Muscle of leg (tissue), 11 donors: ENCODE results near the gene RAC2. TPM values are rescaled to one million over a fixed set of nuclear protein-coding genes. Genes with fewer than 3 reads are reported as not detected.
A peak's percentile ranks its signal among the peaks of the same experiment; 100 is the strongest.

ENCODE experiments used
- DNase-seq: peaks from one replicate; pipeline ENCODE4 v3.0.0; 2013
- H3K27ac ChIP-seq: one replicate; pipeline ENCODE4 v1.5.1; 2013; ENCODE audit warnings: mild to moderate bottlenecking, low read length, control low read depth
- H3K27me3 ChIP-seq: one replicate; pipeline ENCODE4 v1.6.1; 2013; ENCODE audit warnings: low read length; ENCODE audit not compliant: control insufficient read depth, insufficient read depth
- H3K36me3 ChIP-seq: one replicate; pipeline ENCODE4 v1.6.1; 2013; ENCODE audit warnings: low read length; ENCODE audit not compliant: control insufficient read depth, insufficient read depth
- H3K4me1 ChIP-seq: one replicate; pipeline ENCODE4 v1.6.1; 2013; ENCODE audit warnings: low read length; ENCODE audit not compliant: control insufficient read depth, insufficient read depth
- H3K4me3 ChIP-seq: one replicate; pipeline ENCODE4 v1.5.1; 2013; ENCODE audit warnings: low read length, control low read depth
- H3K9me3 ChIP-seq: replicated peaks from 2 replicates; pipeline ENCODE4 v1.6.1; 2013; ENCODE audit warnings: low read depth, low read length; ENCODE audit not compliant: control insufficient read depth
- WGBS: methylation state at CpG from one replicate; pipeline ENCODE4 v1.1.5; 2013; ENCODE audit warnings: missing lambda C conversion rate; ENCODE audit not compliant: insufficient coverage; 5-methylcytosine and 5-hydroxymethylcytosine counted together
- polyA plus RNA-seq, 8 donors: library from polyadenylated mRNA; unstranded; fragments of 120-200 nt; gene quantifications; one replicate each; pipeline versions ENCODE4 v1.2.1 to v1.2.3, GENCODE V29; 2013; ENCODE audit warnings: inconsistent platforms in 1 of 8, low replicate concordance in 1 of 8; ENCODE audit not compliant: insufficient read length in 8 of 8, insufficient read depth in 1 of 8
- total RNA-seq: library from RNA; stranded (reverse); fragments of 120-200 nt; gene quantifications from one replicate; pipeline ENCODE4 v1.2.4, GENCODE V29; 2013

RAC2 gene
- total and polyA plus RNA-seq, 9 donors, result 2.4 to 11.2 (median 7.0) TPM

DNA sequence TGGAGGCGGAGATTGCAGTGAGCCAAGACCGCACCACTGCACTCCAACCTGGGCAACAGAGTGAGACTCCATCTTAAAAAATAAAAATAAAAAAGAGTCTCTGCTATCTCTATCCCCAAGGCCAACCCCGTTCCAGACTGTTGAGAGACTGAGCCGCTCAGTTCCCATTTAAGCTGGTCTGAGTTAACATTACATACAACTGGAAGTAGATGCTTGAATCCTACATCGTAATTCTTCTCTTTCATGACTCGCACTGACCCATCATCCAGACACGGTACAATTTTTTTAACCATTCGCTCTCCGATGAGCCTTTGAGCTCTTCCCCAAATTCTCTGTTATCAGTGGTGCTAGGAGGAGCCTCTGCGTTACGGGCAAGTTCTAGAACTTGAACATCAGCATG lies 33.3 kb upstream of the RAC2 start:
- Histone ChIP-seq H3K4me3 (no peak overlapping the region), H3K9me3 (peaks cover 4% of the 10 kb centered on the region), H3K36me3 (no peaks in the 10 kb centered on the region), H3K27me3 (peaks cover 13% of the 10 kb centered on the region), H3K4me1 (peaks cover 8% of the 10 kb centered on the region), H3K27ac (no peak overlapping the region)
- DNase-seq, result no peak
- WGBS, result 75% methylated on average over 4 of the region's 11 CpGs

DNA sequence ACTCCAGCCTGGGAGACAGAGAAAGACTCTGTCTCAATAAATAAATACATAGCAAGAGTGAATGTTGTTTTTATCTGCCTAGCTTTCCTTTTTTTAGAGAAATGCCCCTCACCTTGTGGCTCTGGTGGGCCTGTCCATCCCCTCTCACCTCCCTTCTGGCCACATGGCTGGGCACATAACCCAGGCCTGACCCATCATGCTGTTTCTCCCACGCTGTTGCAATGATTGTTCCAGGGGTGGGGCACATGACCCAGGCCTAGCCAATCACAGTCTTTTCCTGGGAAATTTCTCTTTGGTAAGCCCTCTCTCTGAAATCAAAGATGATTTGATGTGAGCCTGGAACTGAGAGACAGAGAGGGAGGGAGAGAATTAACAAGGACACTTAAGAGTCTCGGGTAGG lies 32.7 kb upstream of the RAC2 start:
- no peak overlapping the region for H3K4me3 ChIP-seq
- 83% methylated on average over 1 of the region's 2 CpGs for WGBS
- H3K27me3 ChIP-seq, result peaks cover 12% of the 10 kb centered on the region
- no peaks in the 10 kb centered on the region for H3K36me3 ChIP-seq
- H3K27ac ChIP-seq, result no peak overlapping the region
- peaks cover 4% of the 10 kb centered on the region for H3K9me3 ChIP-seq
- no peak for DNase-seq
- H3K4me1 ChIP-seq, result peaks cover 7% of the 10 kb centered on the region

DNA sequence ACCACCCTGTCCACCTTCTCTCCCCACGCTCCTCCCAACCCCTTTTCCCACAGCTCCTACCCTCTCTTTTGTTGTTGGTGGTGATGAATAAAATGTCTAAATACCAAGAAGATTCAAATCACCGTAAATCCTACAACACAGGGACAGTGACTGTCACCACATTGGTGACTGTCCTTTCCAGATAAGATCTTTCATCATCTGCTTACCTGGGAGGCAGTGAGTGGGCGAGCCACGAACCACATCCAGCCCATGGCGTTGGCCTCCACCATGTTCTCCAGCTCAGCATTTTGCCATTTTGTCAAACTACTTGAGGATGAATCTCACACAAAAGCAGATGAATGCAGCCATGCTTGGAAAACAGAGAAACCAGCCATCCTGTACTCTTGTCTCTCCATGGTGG lies 31.6 kb upstream of the RAC2 start:
- peaks cover 18% of the 10 kb centered on the region for H3K27me3 ChIP-seq
- 70% methylated on average over 2 of the region's 5 CpGs for WGBS

DNA sequence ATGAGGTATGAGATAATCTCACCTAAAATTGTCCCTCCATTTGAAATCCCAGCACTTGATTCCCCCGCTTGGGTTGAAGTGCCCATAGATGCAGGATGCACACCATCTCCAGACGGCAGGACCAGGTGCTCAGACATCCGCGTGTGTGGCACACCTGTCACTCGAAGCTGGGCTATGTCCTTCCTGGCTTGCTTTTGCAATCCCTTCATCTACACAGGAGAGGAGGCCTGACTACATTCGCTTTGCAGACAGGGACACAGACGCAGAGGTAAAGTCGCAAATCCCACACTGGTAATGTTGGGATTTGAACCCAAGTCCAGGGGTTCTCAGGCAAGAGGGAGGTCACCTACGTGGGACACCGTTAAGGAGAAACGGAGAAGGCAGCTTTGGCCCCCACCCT lies 31.1 kb upstream of the RAC2 start:
- Histone ChIP-seq H3K9me3 (no peaks in the 10 kb centered on the region), H3K4me3 (no peak overlapping the region), H3K27ac (no peak overlapping the region), H3K36me3 (no peaks in the 10 kb centered on the region), H3K27me3 (peaks cover 19% of the 10 kb centered on the region), H3K4me1 (peaks cover 7% of the 10 kb centered on the region)
- 76% methylated on average over 10 of the region's 11 CpGs for whole genome bisulfite sequencing
- no peak for DNase-seq

More for the DNA sequence above, 31.6 kb upstream of the RAC2 start:
- no peak for DNase-seq
- H3K36me3 ChIP-seq, result no peaks in the 10 kb centered on the region
- peaks cover under 1% of the 10 kb centered on the region for H3K9me3 ChIP-seq
- no peak overlapping the region for H3K27ac ChIP-seq
- peaks cover 7% of the 10 kb centered on the region for H3K4me1 ChIP-seq
- no peak overlapping the region for H3K4me3 ChIP-seq

DNA sequence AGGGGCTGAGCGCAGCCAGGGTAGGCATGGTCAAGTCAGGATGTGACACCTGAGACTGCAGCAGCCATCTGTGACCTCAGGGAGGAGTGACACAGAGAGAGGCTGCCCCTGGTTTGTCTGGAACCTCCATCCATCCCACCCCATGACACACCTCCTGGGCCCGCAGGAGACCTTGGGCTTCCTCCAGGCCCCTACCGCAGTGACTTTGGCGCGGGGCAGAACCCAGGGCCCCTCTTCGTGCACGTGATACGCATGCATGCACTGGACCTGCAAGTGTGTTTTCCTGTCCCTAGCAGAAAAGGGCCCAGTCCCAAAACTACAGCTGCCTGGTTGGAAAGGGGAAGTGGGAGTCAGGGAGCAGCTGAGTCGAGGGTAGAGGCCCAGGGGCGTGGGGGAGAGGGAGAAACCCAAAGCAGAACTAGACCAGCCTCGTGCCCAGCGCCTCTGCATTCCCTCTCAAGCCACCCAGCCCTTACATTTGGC lies 30.4 kb upstream of the RAC2 start:
- peaks cover 19% of the 10 kb centered on the region for H3K27me3 ChIP-seq
- peak; percentile 80 for DNase-seq
- 51% methylated on average over 9 of the region's 12 CpGs for WGBS
- H3K4me3 ChIP-seq, result no peak overlapping the region
- no peak overlapping the region for H3K27ac ChIP-seq
- H3K36me3 ChIP-seq, result no peaks in the 10 kb centered on the region
- H3K9me3 ChIP-seq, result no peaks in the 10 kb centered on the region
- peaks cover 2% of the 10 kb centered on the region for H3K4me1 ChIP-seq

DNA sequence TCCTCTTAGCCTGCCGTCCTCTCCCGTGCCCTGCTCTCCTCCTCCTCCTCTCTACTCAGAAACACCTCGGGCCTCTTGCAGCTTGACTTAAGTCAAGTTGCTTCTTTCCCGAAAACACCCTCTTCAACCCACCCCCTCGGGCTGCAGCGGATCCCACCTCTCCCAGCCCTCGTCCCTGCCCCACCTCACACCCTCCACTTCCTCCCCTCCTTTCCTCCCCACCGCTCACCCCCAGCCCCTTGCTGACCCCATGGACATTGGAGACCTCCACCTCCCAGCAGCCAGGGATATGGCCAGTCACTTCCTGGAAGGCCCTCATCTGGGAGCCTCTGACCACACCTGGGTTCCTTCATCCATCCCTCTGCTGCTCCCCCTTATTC lies 29.8 kb upstream of the RAC2 start:
- Histone ChIP-seq H3K4me1 (peaks cover 2% of the 10 kb centered on the region), H3K4me3 (no peak overlapping the region)

DNA sequence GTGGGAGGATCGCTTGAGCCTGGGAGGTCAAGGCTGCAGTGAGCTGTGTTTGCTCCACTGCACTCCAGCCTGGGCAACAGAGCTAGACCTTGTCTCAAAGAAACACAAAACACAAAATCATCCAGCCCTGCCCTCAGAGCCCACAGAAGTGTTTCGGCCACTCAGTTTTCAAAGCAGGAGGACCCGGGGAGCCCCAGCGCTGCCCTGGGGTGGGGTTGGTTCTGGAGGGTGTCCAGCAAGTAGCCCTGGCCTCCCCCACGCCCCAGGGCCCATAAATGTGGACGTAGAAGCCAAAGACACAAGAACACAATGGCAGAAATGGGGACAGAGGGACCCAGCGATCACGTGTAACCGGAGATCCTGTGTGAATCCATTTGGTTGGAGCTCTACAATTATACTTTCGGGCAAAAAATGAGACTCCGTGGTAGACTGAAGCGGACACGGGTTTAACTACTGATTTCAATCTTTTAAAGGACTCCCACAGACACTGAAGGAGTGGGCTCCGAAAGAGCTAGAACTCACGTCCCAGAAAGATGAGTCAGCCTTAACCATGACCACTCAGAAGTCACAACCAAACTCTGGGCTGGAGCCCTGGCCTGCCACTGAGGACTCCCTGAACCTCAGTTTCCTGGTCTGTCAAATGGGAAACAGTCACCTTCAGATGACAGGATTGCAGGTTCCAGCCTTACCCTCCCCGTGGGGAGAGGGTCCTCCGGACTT lies 29.2 kb upstream of the RAC2 start:
- Histone ChIP-seq H3K4me1 (peaks cover 2% of the 10 kb centered on the region), H3K36me3 (no peaks in the 10 kb centered on the region), H3K4me3 (no peak overlapping the region), H3K27me3 (peaks cover 22% of the 10 kb centered on the region), H3K27ac (no peak overlapping the region), H3K9me3 (no peaks in the 10 kb centered on the region)
- no peak for DNase-seq
- WGBS, result 38% methylated on average over 11 of the region's 17 CpGs

More for the DNA sequence above, 29.8 kb upstream of the RAC2 start:
- 59% methylated on average over 8 of the region's 8 CpGs for whole genome bisulfite sequencing
- Histone ChIP-seq H3K27me3 (peaks cover 22% of the 10 kb centered on the region), H3K36me3 (no peaks in the 10 kb centered on the region), H3K27ac (no peak overlapping the region), H3K9me3 (no peaks in the 10 kb centered on the region)
- no peak for DNase-seq

DNA sequence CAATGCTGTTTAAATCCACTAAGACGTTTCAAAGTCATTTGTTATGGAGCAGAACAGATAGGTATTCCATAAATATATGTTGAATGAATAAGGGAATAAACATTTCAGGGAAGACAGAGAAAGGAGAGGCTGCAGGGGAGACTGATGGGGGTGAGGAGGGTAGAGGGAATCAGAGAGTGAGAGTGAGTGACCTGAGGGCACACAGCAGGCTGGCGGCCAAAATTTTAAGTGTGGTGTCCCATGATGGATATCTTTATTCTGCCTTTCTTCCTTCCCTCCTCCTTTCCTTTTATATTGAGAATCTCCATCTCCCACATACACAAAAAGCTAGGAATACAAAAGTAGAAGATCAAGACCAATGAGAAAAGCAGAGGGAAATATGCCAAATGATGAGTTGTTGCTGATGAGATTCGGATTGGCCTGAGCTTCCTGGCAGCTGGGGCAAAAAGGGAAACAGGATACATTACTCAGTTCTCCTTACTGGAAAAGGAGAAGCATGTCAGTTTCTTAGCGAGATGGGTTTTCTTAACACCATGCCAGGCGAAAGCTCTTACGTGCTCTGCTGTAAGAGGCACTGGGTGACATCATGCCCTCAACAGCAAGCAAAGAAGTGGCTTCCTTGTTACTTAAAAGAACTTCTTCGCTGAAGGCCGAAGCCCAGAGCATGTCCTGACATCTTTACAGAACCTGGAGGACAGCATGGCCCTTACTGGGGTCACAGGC lies 27.0 kb upstream of the RAC2 start:
- 79% methylated on average over 4 of the region's 8 CpGs for WGBS
- Histone ChIP-seq H3K36me3 (no peaks in the 10 kb centered on the region), H3K9me3 (no peaks in the 10 kb centered on the region), H3K27ac (no peak overlapping the region), H3K27me3 (peaks cover 18% of the 10 kb centered on the region), H3K4me1 (peaks cover 10% of the 10 kb centered on the region), H3K4me3 (no peak overlapping the region)
- DNase-seq, result peak; percentile 60

DNA sequence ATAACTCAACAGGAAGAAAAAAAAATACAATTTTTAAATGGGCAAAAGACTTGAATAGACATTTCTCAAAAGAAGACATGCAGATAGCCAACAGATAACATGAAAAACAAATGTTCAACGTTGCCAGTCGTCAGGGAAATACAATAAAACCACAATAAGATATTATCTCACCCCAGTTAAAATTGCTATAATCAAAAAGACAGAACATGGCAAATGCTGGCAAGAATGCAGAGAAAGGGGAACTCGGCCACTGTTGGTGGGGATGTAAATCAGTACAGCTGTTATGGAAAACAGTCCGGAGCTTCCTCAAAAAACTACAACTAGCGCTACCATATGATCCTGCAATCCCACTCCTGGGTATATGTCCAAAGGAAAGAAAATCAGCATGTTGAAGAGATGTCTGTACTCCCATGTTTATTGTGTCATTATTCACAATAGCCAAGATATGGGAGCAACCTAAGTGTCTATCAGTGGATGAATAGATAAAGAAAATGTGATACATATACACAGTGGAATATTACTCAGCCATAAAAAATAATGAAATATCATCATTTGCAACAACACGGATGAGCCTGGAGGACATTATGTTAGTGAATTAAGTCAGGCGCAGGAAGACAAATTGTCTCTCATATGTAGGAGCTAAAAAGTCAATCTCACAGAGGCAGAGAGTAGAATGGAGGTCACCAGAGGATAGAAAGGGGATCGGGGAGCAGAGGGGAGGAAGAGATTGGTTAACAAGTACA lies 26.0 kb upstream of the RAC2 start:
- no peak overlapping the region for H3K4me3 ChIP-seq
- peak; percentile 55 for DNase-seq
- H3K4me1 ChIP-seq, result peaks cover 10% of the 10 kb centered on the region
- H3K27me3 ChIP-seq, result peaks cover 18% of the 10 kb centered on the region
- H3K9me3 ChIP-seq, result no peaks in the 10 kb centered on the region
- H3K36me3 ChIP-seq, result no peaks in the 10 kb centered on the region
- no peak overlapping the region for H3K27ac ChIP-seq
- WGBS, result 93% methylated on average over 2 of the region's 8 CpGs
